Measurements from ENCODE around the gene PPP1R9A.

PPP1R9A gene

GRCh38 chr7:95245828-95246500 lies 338.6 kb downstream of the PPP1R9A start (continued):
- TF ChIP-seq ZNF121 (tag by site-specific recombination; IDR thresholded peaks at IDR 0.05), result no peak
- TF ChIP-seq ZBTB11 (tag by site-specific recombination; conservative IDR thresholded peaks at IDR 0.05; ENCODE audit: low read depth), result no peak
- TF ChIP-seq ZNF362 (tag by site-specific recombination; IDR thresholded peaks at IDR 0.05), result no peak
- TF ChIP-seq ZNF404 (tag by site-specific recombination; IDR thresholded peaks at IDR 0.05), result no peak
- no peak for TF ChIP-seq SP7 (tag by site-specific recombination; IDR thresholded peaks at IDR 0.05)

- Histone ChIP-seq H3K4me1 (ENCODE audit: control insufficient read depth, insufficient read depth, low read length) (peaks cover 11% of the 10 kb centered on the region), H3K4me3 (ENCODE audit: low read depth, low read length) (no peak overlapping the region), H3K27ac (ENCODE audit: extremely low read depth, low read depth, low read length) (peak overlapping the region; percentile 20; the same call in 1 of the 2 replicates), H3K9me3 (ENCODE audit: control insufficient read depth, insufficient read depth, low read depth, low read length) (no peaks in the 10 kb centered on the region), H3K36me3 (ENCODE audit: control insufficient read depth in 2 of 2, insufficient read depth in 1 of 2, low read length in 2 of 2) (no peaks in the 10 kb centered on the region)
- POLR2A ChIA-PET, result interaction anchor here (0.6 kb wide), 1 partner anchor 230 kb away, joined by 4 read pairs; no protein-coding TSS in a partner anchor
- CTCF ChIA-PET, result interaction anchor here (0.5 to 1.8 kb wide), 33 partner anchors 8 to 959 kb away, joined by 3 to 13 read pairs (median 4); no protein-coding TSS in a partner anchor
- TF ChIP-seq IKZF3 (tag by site-specific recombination; IDR thresholded peaks at IDR 0.05) (peak; percentile 74), ZNF610 (tag by site-specific recombination; IDR thresholded peaks at IDR 0.05; ENCODE audit: borderline replicate concordance) (peak; percentile 69; the same call in 1 of the 2 replicates), TCF7L2 (IDR thresholded peaks at IDR 0.05; ENCODE audit: borderline replicate concordance, low read depth, low read length) (no peak), ZNF654 (tag by site-specific recombination; IDR thresholded peaks at IDR 0.05; ENCODE audit: low read depth) (peak; percentile 75), ZNF362 (tag by site-specific recombination; IDR thresholded peaks at IDR 0.05) (no peak), ZNF211 (tag by site-specific recombination; IDR thresholded peaks at IDR 0.05; ENCODE audit: low read depth) (no peak), OSR2 (tag by site-specific recombination; IDR thresholded peaks at IDR 0.05) (peak; percentile 77), MEIS1 (CRISPR knock-in tag; IDR thresholded peaks at IDR 0.05; ENCODE audit: borderline replicate concordance) (no peak), ZNF391 (tag by site-specific recombination; IDR thresholded peaks at IDR 0.05; ENCODE audit: borderline replicate concordance, low read depth) (no peak), ZEB2 (tag by site-specific recombination; IDR thresholded peaks at IDR 0.05) (0 out of 2 replicates have a peak, but pooled peaks have one; percentile 57)
- TF ChIP-seq, protein P1, sequence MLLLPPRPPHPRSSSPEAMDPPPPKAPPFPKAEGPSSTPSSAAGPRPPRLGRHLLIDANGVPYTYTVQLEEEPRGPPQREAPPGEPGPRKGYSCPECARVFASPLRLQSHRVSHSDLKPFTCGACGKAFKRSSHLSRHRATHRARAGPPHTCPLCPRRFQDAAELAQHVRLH (tag by site-specific recombination; IDR thresholded peaks at IDR 0.05), result peak; percentile 69
- TF ChIP-seq, protein P2, sequence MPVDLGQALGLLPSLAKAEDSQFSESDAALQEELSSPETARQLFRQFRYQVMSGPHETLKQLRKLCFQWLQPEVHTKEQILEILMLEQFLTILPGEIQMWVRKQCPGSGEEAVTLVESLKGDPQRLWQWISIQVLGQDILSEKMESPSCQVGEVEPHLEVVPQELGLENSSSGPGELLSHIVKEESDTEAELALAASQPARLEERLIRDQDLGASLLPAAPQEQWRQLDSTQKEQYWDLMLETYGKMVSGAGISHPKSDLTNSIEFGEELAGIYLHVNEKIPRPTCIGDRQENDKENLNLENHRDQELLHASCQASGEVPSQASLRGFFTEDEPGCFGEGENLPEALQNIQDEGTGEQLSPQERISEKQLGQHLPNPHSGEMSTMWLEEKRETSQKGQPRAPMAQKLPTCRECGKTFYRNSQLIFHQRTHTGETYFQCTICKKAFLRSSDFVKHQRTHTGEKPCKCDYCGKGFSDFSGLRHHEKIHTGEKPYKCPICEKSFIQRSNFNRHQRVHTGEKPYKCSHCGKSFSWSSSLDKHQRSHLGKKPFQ (tag by site-specific recombination; IDR thresholded peaks at IDR 0.05), result peak; percentile 70
- TF ChIP-seq, protein P3, sequence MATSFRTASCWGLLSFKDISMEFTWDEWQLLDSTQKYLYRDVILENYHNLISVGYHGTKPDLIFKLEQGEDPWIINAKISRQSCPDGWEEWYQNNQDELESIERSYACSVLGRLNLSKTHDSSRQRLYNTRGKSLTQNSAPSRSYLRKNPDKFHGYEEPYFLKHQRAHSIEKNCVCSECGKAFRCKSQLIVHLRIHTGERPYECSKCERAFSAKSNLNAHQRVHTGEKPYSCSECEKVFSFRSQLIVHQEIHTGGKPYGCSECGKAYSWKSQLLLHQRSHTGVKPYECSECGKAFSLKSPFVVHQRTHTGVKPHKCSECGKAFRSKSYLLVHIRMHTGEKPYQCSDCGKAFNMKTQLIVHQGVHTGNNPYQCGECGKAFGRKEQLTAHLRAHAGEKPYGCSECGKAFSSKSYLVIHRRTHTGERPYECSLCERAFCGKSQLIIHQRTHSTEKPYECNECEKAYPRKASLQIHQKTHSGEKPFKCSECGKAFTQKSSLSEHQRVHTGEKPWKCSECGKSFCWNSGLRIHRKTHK (tag by site-specific recombination; IDR thresholded peaks at IDR 0.05), result no peak
- TF ChIP-seq, protein P4, sequence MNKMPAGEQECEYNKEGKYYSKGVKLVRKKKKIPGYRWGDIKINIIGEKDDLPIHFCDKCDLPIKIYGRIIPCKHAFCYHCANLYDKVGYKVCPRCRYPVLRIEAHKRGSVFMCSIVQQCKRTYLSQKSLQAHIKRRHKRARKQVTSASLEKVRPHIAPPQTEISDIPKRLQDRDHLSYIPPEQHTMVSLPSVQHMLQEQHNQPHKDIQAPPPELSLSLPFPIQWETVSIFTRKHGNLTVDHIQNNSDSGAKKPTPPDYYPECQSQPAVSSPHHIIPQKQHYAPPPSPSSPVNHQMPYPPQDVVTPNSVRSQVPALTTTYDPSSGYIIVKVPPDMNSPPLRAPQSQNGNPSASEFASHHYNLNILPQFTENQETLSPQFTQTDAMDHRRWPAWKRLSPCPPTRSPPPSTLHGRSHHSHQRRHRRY (tag by site-specific recombination; IDR thresholded peaks at IDR 0.05), result no peak
- TF ChIP-seq, protein P5, sequence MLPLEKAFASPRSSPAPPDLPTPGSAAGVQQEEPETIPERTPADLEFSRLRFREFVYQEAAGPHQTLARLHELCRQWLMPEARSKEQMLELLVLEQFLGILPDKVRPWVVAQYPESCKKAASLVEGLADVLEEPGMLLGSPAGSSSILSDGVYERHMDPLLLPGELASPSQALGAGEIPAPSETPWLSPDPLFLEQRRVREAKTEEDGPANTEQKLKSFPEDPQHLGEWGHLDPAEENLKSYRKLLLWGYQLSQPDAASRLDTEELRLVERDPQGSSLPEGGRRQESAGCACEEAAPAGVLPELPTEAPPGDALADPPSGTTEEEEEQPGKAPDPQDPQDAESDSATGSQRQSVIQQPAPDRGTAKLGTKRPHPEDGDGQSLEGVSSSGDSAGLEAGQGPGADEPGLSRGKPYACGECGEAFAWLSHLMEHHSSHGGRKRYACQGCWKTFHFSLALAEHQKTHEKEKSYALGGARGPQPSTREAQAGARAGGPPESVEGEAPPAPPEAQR (tag by site-specific recombination; IDR thresholded peaks at IDR 0.05), result no peak
- TF ChIP-seq, protein P6, sequence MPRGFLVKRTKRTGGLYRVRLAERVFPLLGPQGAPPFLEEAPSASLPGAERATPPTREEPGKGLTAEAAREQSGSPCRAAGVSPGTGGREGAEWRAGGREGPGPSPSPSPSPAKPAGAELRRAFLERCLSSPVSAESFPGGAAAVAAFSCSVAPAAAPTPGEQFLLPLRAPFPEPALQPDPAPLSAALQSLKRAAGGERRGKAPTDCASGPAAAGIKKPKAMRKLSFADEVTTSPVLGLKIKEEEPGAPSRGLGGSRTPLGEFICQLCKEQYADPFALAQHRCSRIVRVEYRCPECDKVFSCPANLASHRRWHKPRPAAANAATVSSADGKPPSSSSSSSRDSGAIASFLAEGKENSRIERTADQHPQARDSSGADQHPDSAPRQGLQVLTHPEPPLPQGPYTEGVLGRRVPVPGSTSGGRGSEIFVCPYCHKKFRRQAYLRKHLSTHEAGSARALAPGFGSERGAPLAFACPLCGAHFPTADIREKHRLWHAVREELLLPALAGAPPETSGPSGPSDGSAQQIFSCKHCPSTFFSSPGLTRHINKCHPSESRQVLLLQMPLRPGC (tag by site-specific recombination; IDR thresholded peaks at IDR 0.05), result peak; percentile 36; the same call in 1 of the 2 replicates
Observed at GRCh38 chr7:95246831-95247370, 339.5 kb downstream of the PPP1R9A start.
